CMK (cell line): ENCODE data around the gene SESN1.

Experiments used
- DNase-seq: peaks from one replicate; pipeline ENCODE4 v3.0.0-alpha.2; 2010; ENCODE audit warnings: low read depth

SESN1 gene

GRCh38 chr6:109060571-109060970, 34.1 kb downstream of the SESN1 start:
- DNase-seq = no peak

- DNase-seq = no peak
Observed at GRCh38 chr6:109059571-109060021, 35.0 kb downstream of the SESN1 start.

GRCh38 chr6:109059153-109059552, 35.5 kb downstream of the SESN1 start:
- DNase-seq = no peak

- DNase-seq = no peak
Observed at GRCh38 chr6:109058620-109059019, 36.0 kb downstream of the SESN1 start.

- peak; percentile 70 for DNase-seq
Observed at GRCh38 chr6:109056661-109057060, 38.0 kb downstream of the SESN1 start.

- no peak for DNase-seq
Observed at GRCh38 chr6:109055771-109056235, 38.8 kb downstream of the SESN1 start.

- DNase-seq = no peak
Observed at GRCh38 chr6:109053336-109053735, 41.3 kb downstream of the SESN1 start.

GRCh38 chr6:109052852-109053251, 41.8 kb downstream of the SESN1 start:
- no peak for DNase-seq

GRCh38 chr6:109052018-109052651, 42.5 kb downstream of the SESN1 start:
- DNase-seq = no peak

- no peak for DNase-seq
Observed at GRCh38 chr6:109051301-109052017, 43.2 kb downstream of the SESN1 start.

GRCh38 chr6:109050447-109051102, 44.1 kb downstream of the SESN1 start:
- DNase-seq = no peak

- DNase-seq = no peak
Observed at GRCh38 chr6:109050012-109050411, 44.6 kb downstream of the SESN1 start.

- no peak for DNase-seq
Observed at GRCh38 chr6:109048670-109049415, 45.8 kb downstream of the SESN1 start.

GRCh38 chr6:109048176-109048575, 46.5 kb downstream of the SESN1 start:
- DNase-seq = no peak

GRCh38 chr6:109045493-109045892, 49.2 kb downstream of the SESN1 start:
- DNase-seq = no peak

- no peak for DNase-seq
Observed at GRCh38 chr6:109039795-109040194, 54.9 kb downstream of the SESN1 start.

- no peak for DNase-seq
Observed at GRCh38 chr6:109038837-109039398, 55.7 kb downstream of the SESN1 start.

- DNase-seq = no peak
Observed at GRCh38 chr6:109036574-109037294, 57.9 kb downstream of the SESN1 start.

GRCh38 chr6:109034526-109034925, 60.1 kb downstream of the SESN1 start:
- no peak for DNase-seq

GRCh38 chr6:109033655-109034054, 61.0 kb downstream of the SESN1 start:
- DNase-seq = no peak

- DNase-seq = no peak
Observed at GRCh38 chr6:109031416-109031815, 63.2 kb downstream of the SESN1 start.
